ENCODE results near the gene UBTF.

The UBTF gene

GRCh38 chr17:44219616-44220212, at the start of gene UBTF:
TSS of gene UBTF (minus strand) at chr17:44219675. CDS start at chr17:44218229, 1,446 bp downstream.
- DNase-seq (ENCODE audit: low read depth in 2 of 2), result peak in 1 of 2 donors; percentile 41

- no peak for DNase-seq (ENCODE audit: low read depth in 2 of 2)
Observed at GRCh38 chr17:44268709-44269534, 49.4 kb upstream of the UBTF start.

GRCh38 chr17:44267818-44268490, 48.5 kb upstream of the UBTF start, which contains the start of gene SLC4A1:
TSS of gene SLC4A1 (minus strand) at chr17:44268135. CDS start at chr17:44262866, 5,269 bp downstream.
- no peak for DNase-seq (ENCODE audit: low read depth in 2 of 2)

GRCh38 chr17:44267165-44267455, 47.6 kb upstream of the UBTF start:
- no peak for DNase-seq (ENCODE audit: low read depth in 2 of 2)

- no peak for DNase-seq (ENCODE audit: low read depth in 2 of 2)
Observed at GRCh38 chr17:44266402-44267164, 47.1 kb upstream of the UBTF start.

GRCh38 chr17:44263345-44263902, 43.9 kb upstream of the UBTF start:
- DNase-seq (ENCODE audit: low read depth in 2 of 2), result no peak

- no peak for DNase-seq (ENCODE audit: low read depth in 2 of 2)
Observed at GRCh38 chr17:44262654-44263225, 43.3 kb upstream of the UBTF start.

GRCh38 chr17:44260296-44260695, 40.8 kb upstream of the UBTF start:
- DNase-seq (ENCODE audit: low read depth in 2 of 2), result no peak

GRCh38 chr17:44258811-44259351, 39.4 kb upstream of the UBTF start:
- no peak for DNase-seq (ENCODE audit: low read depth in 2 of 2)

GRCh38 chr17:44257815-44258760, 38.6 kb upstream of the UBTF start:
- no peak for DNase-seq (ENCODE audit: low read depth in 2 of 2)

- DNase-seq (ENCODE audit: low read depth in 2 of 2), result no peak
Observed at GRCh38 chr17:44256671-44257070, 37.2 kb upstream of the UBTF start.

- DNase-seq (ENCODE audit: low read depth in 2 of 2), result no peak
Observed at GRCh38 chr17:44255915-44256314, 36.4 kb upstream of the UBTF start.

- DNase-seq (ENCODE audit: low read depth in 2 of 2), result no peak
Observed at GRCh38 chr17:44254361-44255095, 35.1 kb upstream of the UBTF start.

- DNase-seq (ENCODE audit: low read depth in 2 of 2), result no peak
Observed at GRCh38 chr17:44253006-44253405, 33.5 kb upstream of the UBTF start.

GRCh38 chr17:44251062-44251461, 31.6 kb upstream of the UBTF start:
- no peak for DNase-seq (ENCODE audit: low read depth in 2 of 2)

- DNase-seq (ENCODE audit: low read depth in 2 of 2), result no peak
Observed at GRCh38 chr17:44249501-44250246, 30.2 kb upstream of the UBTF start.

GRCh38 chr17:44247876-44248736, 28.6 kb upstream of the UBTF start:
- no peak for DNase-seq (ENCODE audit: low read depth in 2 of 2)

GRCh38 chr17:44247440-44247841, 28.0 kb upstream of the UBTF start:
- DNase-seq (ENCODE audit: low read depth in 2 of 2), result no peak
